Measurements from ENCODE around the gene C7orf33.

GRCh38 chr7:148630078-148630477 lies 39.5 kb downstream of the C7orf33 start:
- no peak for TF ChIP-seq POLR2A (IDR thresholded peaks at IDR 0.05)
- TF ChIP-seq CTCF (IDR thresholded peaks at IDR 0.05) = no peak
